NCI-H1092 (cell line): ENCODE measurements around the gene RPP25L.

Source experiments
- DNase-seq: peaks from one replicate; lab custom pipeline; 2025; lab: John Stamatoyannopoulos, UW

Gene RPP25L

GRCh38 chr9:34568774-34569173 lies 43.1 kb downstream of the RPP25L start:
- no peak for DNase-seq

GRCh38 chr9:34568133-34568532 lies 43.8 kb downstream of the RPP25L start:
- DNase-seq: no peak

DNA sequence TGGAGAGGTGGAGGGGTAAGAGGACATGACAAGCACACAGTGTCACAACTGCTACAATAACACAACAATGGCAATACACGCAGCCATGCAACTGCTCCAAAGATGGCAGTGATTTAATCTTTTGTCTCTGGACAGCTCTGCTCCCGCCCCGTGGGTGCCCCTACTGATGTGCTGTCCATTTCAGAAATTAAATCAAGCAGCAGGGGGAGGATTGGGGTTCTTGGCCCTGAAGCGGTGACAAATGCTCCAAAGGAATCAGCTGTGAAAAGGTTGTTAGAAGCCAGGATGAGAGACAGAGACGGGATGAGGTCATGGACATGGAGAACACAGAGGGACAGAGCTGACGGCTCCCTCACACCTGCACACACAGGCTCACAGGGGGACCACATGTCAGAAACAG lies 44.9 kb downstream of the RPP25L start:
- DNase-seq: no peak

- no peak for DNase-seq
Observed at GRCh38 chr9:34566322-34566721, 45.6 kb downstream of the RPP25L start.

DNA sequence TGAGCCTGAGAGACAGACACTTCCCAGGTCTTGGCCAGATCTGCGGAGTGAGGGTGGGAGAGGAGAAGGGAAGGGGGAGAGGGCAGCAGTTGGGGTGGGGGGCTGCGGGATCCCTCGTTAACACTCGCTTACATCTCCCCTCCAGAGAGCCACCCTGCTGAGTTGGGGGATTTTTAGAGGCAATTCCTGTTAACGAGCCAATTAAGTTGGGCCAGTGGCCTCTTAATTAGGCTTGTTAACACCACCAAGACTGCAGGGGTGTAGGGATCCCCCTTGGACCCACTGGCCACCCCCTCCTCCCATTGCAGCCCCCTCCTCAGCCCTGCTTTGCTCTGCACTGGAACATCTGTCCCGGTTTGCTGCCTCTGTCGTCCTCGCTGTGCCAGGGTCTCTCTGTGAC lies 46.0 kb downstream of the RPP25L start:
- no peak for DNase-seq

DNA sequence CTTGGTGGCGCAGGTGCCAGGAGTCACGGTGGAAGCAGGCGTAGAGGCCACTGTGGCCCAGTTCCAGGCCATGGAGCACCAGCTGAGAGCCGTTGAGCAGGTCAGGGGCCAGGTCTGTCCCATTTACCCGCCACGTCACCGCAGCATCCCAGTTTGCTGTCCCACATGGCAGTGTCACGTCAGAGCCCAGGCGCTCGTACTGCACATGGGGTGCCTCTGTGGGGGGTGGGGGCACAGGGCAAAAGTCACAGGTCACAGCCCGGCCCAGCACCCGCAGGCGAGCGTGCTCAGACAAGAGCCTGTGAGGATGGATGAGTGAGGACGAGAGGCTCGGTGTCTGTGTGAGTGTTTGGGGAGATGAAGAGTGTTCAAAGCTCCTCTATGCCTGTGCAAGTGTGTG lies 47.3 kb downstream of the RPP25L start:
- DNase-seq: no peak

DNA sequence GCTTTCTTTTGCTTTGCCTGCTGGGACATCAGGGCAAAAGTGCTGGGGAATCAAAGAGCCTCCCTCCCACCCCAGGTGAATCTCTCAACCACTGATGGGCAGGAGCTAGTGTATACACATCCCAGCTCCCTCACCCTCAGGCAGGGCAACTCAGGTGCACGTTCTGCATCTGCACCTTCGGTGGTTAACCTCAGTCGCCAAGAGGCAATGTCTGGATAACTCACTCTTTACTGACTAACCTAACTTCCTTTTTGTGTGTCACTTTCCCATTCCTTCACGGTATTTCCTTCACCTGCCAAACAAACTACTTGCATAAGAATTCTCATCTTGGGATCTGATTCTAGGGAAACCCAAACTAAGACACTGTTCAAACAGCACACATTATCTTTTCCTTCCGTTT lies 48.6 kb downstream of the RPP25L start:
- DNase-seq: no peak

DNA sequence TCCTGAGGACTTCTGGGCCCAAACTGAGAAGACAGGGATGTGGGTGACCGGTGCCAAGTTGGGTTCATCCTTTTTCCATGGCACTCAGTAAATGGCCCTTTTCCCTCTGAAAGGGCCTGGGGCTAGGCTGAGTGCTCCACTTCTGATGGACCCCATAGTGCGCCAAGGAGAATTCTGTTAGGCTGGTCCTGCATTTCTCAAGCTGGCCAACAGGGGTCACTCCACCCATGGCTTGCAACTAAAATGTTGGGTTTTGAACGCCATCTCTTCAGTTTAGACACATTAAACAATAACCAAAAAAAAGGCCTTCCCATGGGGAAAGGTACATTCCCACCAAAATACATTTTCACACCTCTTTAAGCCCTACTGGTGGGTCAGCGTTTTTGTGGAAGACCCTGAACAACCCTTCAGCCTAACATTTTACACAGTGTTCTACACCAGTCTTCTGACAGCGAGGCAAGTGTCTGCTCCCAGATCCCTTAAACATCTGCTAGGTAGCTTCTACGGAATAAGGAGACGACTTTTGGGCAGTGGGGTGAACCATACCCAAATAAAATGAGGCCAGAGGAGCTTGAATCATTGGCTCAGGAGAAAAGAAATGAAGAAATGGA lies 49.7 kb downstream of the RPP25L start:
- DNase-seq: no peak

DNA sequence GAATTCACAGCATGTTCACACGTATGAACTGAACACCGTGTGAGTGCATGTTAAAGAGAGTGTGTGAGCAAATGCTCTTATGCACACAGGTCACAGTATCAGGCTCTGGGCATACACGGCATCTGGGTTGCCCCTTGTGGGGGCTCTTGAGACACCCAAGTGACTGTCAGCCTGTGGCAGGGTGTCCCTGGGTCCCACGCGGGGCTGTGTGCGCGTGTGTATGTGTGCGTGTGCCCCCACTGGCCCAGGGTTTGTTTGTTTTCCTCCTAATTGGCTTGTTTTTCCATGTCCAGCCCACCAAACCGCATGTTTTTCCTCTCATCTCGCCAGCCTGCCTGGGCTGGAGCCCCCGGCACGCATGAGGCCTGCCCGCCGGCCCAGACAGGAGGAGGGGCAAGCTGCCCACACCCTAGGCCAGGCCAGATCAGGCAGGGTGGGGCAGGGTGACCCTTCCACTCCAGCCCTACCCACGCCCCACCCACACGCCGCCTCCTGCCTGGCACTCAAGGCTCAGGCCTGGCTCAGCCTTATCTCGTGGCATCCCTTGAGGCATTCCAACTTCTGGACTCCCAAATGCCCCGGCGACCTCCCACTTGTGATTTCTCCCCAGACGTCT lies 51.2 kb downstream of the RPP25L start:
- no peak for DNase-seq
